22Rv1 (cell line): Measurements from ENCODE around the gene MED25.
A peak's percentile ranks its signal among the peaks of the same experiment; 100 is the strongest.

Experiments
- H3K27ac ChIP-seq: fragments of 450-650 bp; 2 replicates; pipeline ENCODE4 v1.5.1; 2017
- CTCF ChIP-seq: fragments of 450-650 bp; IDR thresholded peaks from 2 replicates; pipeline ENCODE4 v1.5.1; 2017; ENCODE audit warnings: mild to moderate bottlenecking
- ZFX ChIP-seq: fragments of 450-650 bp; IDR thresholded peaks from 2 replicates; pipeline ENCODE4 v1.6.1; 2017; ENCODE audit warnings: antibody characterized with exemption, borderline replicate concordance

MED25 gene

GRCh38 chr19:49809941-49810389 lies 8.1 kb upstream of the MED25 start:
- H3K27ac ChIP-seq: peak overlapping the region; percentile 85
- TF ChIP-seq ZFX: no peak
- no peak for TF ChIP-seq CTCF

GRCh38 chr19:49811328-49811727 lies 6.8 kb upstream of the MED25 start:
- TF ChIP-seq ZFX (no peak), CTCF (no peak)
- H3K27ac ChIP-seq: no peak overlapping the region

- no peak for TF ChIP-seq CTCF
- TF ChIP-seq ZFX: no peak
- peak overlapping the region; percentile 74 for H3K27ac ChIP-seq
Observed at GRCh38 chr19:49812452-49812996, 5.6 kb upstream of the MED25 start.

GRCh38 chr19:49812997-49813861 lies 4.9 kb upstream of the MED25 start, which contains the start of gene FUZ:
TSS of gene FUZ (minus strand) at chr19:49813292. CDS start at chr19:49813106, 186 bp downstream.
- TF ChIP-seq ZFX (no peak), CTCF (no peak)
- peak within 1 kb of the TSS; percentile 74 for H3K27ac ChIP-seq

- no peak for TF ChIP-seq CTCF
- no peak for TF ChIP-seq ZFX
- H3K27ac ChIP-seq: peak overlapping the region; percentile 74
Observed at GRCh38 chr19:49814010-49814409, 4.1 kb upstream of the MED25 start.

- H3K27ac ChIP-seq: peak overlapping the region; percentile 82
- TF ChIP-seq ZFX (no peak), CTCF (no peak)
Observed at GRCh38 chr19:49816590-49816989, 1.5 kb upstream of the MED25 start.
